ENCODE data around the gene DCAF12. TPM values are rescaled to one million over a fixed set of nuclear protein-coding genes. Genes with fewer than 3 reads are reported as not detected.

DCAF12 gene
- total RNA-seq, 4 donors from 2014 or later, result 6.4 to 35.3 (median 30.3) TPM

GRCh38 chr9:34169125-34169524 is 42.6 kb upstream of the DCAF12 start:
- intact Hi-C loops (cut with DNase I; ENCODE audit: low total_unique reads), result no loop called here
- no peak for DNase-seq
- Histone ChIP-seq H3K4me1 (no peaks in the 10 kb centered on the region), H3K4me3 (no peak overlapping the region), H3K9me3 (no peaks in the 10 kb centered on the region), H3K27me3 (no peaks in the 10 kb centered on the region), H3K36me3 (no peaks in the 10 kb centered on the region), H3K27ac (no peak overlapping the region)
- TF ChIP-seq POLR2A (IDR thresholded peaks at IDR 0.05) (no peak), CTCF (IDR thresholded peaks at IDR 0.05) (no peak)

- H3K27ac ChIP-seq, result no peak overlapping the region
- intact Hi-C loops (cut with DNase I; ENCODE audit: low total_unique reads), result no loop called here
- H3K9me3 ChIP-seq, result no peaks in the 10 kb centered on the region
- peak; percentile 36 to 46 for DNase-seq
- no peak for TF ChIP-seq CTCF (IDR thresholded peaks at IDR 0.05)
- no peak for TF ChIP-seq POLR2A (IDR thresholded peaks at IDR 0.05)
- no peak overlapping the region for H3K4me3 ChIP-seq
- H3K4me1 ChIP-seq, result no peaks in the 10 kb centered on the region
- no peaks in the 10 kb centered on the region for H3K36me3 ChIP-seq
- no peaks in the 10 kb centered on the region for H3K27me3 ChIP-seq
Measured at GRCh38 chr9:34163434-34163833, 36.9 kb upstream of the DCAF12 start.

- no peaks in the 10 kb centered on the region for H3K27me3 ChIP-seq
- intact Hi-C loops (cut with DNase I; ENCODE audit: low total_unique reads), result no loop called here
- no peaks in the 10 kb centered on the region for H3K36me3 ChIP-seq
- TF ChIP-seq CTCF (IDR thresholded peaks at IDR 0.05), result no peak
- no peak for TF ChIP-seq POLR2A (IDR thresholded peaks at IDR 0.05)
- H3K27ac ChIP-seq, result peak overlapping the region in 1 of 2 donors; percentile 37
- peak in 1 of 2 donors; percentile 39 for DNase-seq
- H3K4me1 ChIP-seq, result no peaks in the 10 kb centered on the region
- no peak overlapping the region for H3K4me3 ChIP-seq
- no peaks in the 10 kb centered on the region for H3K9me3 ChIP-seq
Measured at GRCh38 chr9:34158362-34158869, 31.9 kb upstream of the DCAF12 start.

GRCh38 chr9:34157898-34158297 is 31.4 kb upstream of the DCAF12 start:
- no peak for DNase-seq
- Histone ChIP-seq H3K27ac (no peak overlapping the region), H3K27me3 (no peaks in the 10 kb centered on the region), H3K4me1 (no peaks in the 10 kb centered on the region), H3K4me3 (no peak overlapping the region), H3K36me3 (no peaks in the 10 kb centered on the region), H3K9me3 (no peaks in the 10 kb centered on the region)
- intact Hi-C loops (cut with DNase I; ENCODE audit: low total_unique reads), result no loop called here
- TF ChIP-seq CTCF (IDR thresholded peaks at IDR 0.05), result no peak
- TF ChIP-seq POLR2A (IDR thresholded peaks at IDR 0.05), result no peak

GRCh38 chr9:34157318-34157717 is 30.8 kb upstream of the DCAF12 start:
- no peaks in the 10 kb centered on the region for H3K36me3 ChIP-seq
- H3K4me1 ChIP-seq, result no peaks in the 10 kb centered on the region
- no peaks in the 10 kb centered on the region for H3K27me3 ChIP-seq
- no peak for DNase-seq
- intact Hi-C loops (cut with DNase I; ENCODE audit: low total_unique reads), result no loop called here
- no peak overlapping the region for H3K27ac ChIP-seq
- TF ChIP-seq POLR2A (IDR thresholded peaks at IDR 0.05) (no peak), CTCF (IDR thresholded peaks at IDR 0.05) (no peak)
- no peak overlapping the region for H3K4me3 ChIP-seq
- no peaks in the 10 kb centered on the region for H3K9me3 ChIP-seq

All from uterus (tissue), 4 donors.